Nephron (organoid): ENCODE data around the gene PLCB1.

Source experiments
- H3K27ac Mint-ChIP-seq, 3 experiments: 2 replicates each; pipeline ENCODE4 v1.8.0; 2020; ENCODE audit warnings: mixed read lengths in 3 of 3, mild to moderate bottlenecking in 2 of 3, moderate library complexity in 1 of 3
- H3K27me3 Mint-ChIP-seq: 2 replicates; pipeline ENCODE4 v1.8.0; 2021; ENCODE audit warnings: low read depth, mild to moderate bottlenecking, moderate library complexity, mixed read lengths
- H3K36me3 Mint-ChIP-seq: 2 replicates; pipeline ENCODE4 v1.8.0; 2020; ENCODE audit warnings: low read depth, mixed read lengths
- H3K4me1 Mint-ChIP-seq: 2 replicates; pipeline ENCODE4 v1.8.0; 2020; ENCODE audit warnings: mixed read lengths
- H3K4me3 Mint-ChIP-seq, 3 experiments: 2 replicates each; pipeline ENCODE4 v1.8.0; 2020; ENCODE audit warnings: mild to moderate bottlenecking in 3 of 3, mixed read lengths in 3 of 3, moderate library complexity in 2 of 3
- H3K9me3 Mint-ChIP-seq: 2 replicates; pipeline ENCODE4 v1.8.0; 2020; ENCODE audit warnings: mixed read lengths
- TF ChIP-seq, protein P1 (sequence below), 3 experiments: fragments of 200-600 bp; sonication (generic); IDR thresholded peaks; one replicate each; pipeline ENCODE4 v1.5.0; 2021; ENCODE audit warnings: antibody characterized with exemption in 3 of 3; ENCODE audit not compliant: unreplicated experiment in 3 of 3

PLCB1 gene

DNA sequence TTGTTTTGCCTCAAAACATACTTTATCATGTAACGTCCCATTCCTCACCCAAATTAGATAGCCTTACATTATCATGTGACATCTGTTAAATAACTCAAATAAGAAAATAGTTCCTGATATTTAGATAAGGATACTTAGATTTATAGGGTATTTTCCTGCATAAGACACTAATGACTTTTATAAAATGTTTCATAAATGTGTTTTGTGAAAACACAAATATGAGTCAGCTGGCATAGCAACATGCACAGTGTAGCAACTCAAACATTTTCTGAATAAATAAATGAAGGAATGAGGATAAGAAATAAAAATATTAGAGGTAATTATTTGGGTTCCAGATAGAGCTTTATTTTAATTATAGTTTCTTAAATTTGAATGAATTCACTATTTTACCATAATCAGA is 476.4 kb downstream of the PLCB1 start:
- Mint-ChIP-seq H3K4me1 (no peaks in the 10 kb centered on the region), H3K9me3 (no peaks in the 10 kb centered on the region), H3K4me3 (no peak overlapping the region), H3K27me3 (no peaks in the 10 kb centered on the region), H3K36me3 (no peaks in the 10 kb centered on the region), H3K27ac (no peak overlapping the region)
- TF ChIP-seq, protein P1, sequence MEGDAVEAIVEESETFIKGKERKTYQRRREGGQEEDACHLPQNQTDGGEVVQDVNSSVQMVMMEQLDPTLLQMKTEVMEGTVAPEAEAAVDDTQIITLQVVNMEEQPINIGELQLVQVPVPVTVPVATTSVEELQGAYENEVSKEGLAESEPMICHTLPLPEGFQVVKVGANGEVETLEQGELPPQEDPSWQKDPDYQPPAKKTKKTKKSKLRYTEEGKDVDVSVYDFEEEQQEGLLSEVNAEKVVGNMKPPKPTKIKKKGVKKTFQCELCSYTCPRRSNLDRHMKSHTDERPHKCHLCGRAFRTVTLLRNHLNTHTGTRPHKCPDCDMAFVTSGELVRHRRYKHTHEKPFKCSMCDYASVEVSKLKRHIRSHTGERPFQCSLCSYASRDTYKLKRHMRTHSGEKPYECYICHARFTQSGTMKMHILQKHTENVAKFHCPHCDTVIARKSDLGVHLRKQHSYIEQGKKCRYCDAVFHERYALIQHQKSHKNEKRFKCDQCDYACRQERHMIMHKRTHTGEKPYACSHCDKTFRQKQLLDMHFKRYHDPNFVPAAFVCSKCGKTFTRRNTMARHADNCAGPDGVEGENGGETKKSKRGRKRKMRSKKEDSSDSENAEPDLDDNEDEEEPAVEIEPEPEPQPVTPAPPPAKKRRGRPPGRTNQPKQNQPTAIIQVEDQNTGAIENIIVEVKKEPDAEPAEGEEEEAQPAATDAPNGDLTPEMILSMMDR (IDR thresholded peaks at IDR 0.05; ENCODE audit: unreplicated experiment in 3 of 3) = no peak

DNA sequence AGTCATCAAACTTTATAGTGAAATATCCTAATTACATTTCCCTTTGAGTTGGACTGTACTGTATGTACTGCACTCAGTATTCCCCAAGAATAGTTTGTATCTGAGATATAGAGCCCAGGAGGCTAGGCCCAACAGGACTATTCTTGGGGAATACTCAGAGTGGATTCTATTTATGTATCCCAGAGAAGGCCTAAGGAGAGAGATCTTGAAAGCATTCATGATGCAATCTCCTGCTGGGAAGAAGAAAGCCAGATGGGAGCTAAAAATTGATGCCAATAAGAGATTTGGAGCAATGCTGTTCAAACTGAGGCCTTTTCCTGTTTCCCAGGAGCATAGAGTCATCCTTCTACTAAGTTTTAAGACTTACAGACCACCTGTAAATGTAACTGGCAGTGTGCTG is 484.7 kb downstream of the PLCB1 start:
- Mint-ChIP-seq H3K4me3 (no peak overlapping the region), H3K36me3 (no peaks in the 10 kb centered on the region), H3K9me3 (no peaks in the 10 kb centered on the region), H3K27me3 (no peaks in the 10 kb centered on the region), H3K27ac (no peak overlapping the region), H3K4me1 (no peaks in the 10 kb centered on the region)
- TF ChIP-seq, protein P1 (IDR thresholded peaks at IDR 0.05; ENCODE audit: unreplicated experiment in 3 of 3) = no peak

DNA sequence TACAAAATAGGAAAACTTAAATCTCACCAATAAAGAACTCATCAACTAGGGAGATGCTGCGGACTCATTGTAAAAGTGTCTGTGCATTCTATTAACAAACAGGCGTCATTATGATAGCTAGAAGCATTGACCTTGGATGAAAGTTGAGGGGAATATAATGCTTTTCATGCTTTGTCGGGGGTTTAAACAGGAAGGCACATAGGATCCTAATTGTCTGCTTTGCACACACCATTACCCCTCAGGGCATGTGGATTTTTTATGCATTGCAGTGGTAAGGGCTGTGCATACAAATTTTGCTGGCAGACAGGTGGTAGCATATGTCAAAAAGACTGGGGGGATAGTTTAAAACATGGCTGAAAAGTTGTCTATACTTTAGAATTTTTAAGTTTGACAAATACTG is 488.9 kb downstream of the PLCB1 start:
- Mint-ChIP-seq H3K27ac (no peak overlapping the region), H3K36me3 (no peaks in the 10 kb centered on the region), H3K4me1 (peaks cover 6% of the 10 kb centered on the region), H3K27me3 (no peaks in the 10 kb centered on the region), H3K9me3 (no peaks in the 10 kb centered on the region), H3K4me3 (no peak overlapping the region)
- TF ChIP-seq, protein P1 (IDR thresholded peaks at IDR 0.05; ENCODE audit: unreplicated experiment in 3 of 3) = no peak

DNA sequence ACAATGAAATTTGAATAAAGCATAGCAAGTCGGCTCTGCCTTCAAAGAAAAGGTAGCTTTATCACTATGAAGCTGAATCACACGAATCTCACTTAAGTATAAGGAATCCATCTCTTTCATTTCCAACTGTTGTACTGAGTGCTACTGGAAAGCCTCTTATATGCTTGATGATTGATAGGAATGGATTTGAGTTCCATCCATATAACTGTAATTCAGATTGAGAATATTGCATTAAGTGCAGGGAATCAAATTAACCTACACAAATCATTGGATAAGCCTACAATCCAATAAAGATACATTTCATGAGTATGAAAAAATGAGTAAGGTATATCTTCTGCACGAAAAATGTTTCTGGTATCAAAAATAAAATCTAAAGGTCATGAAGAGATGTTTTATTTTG is 492.0 kb downstream of the PLCB1 start:
- Mint-ChIP-seq H3K27ac (no peak overlapping the region), H3K4me3 (no peak overlapping the region), H3K9me3 (no peaks in the 10 kb centered on the region), H3K36me3 (peaks cover 3% of the 10 kb centered on the region), H3K27me3 (no peaks in the 10 kb centered on the region), H3K4me1 (peaks cover 17% of the 10 kb centered on the region)
- TF ChIP-seq, protein P1 (IDR thresholded peaks at IDR 0.05; ENCODE audit: unreplicated experiment in 3 of 3) = no peak

DNA sequence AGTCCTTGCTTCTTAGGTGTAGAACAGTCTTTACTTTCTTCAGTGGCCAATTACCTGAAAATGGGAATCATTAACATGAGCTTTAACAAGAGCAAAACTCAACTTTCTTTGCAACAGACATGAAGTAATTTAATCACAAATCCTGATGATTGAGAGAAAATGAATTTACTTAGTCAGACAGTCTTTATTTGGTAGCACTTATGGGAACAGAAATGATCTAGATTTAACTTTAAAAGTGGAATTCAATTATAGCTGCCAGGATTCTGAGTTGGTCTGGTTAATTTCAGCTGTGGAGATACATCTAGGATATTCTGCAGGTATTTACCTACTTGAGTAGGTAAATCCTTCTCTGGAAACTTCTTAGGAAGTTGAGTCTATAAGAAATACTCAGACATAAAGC is 492.6 kb downstream of the PLCB1 start:
- no peaks in the 10 kb centered on the region for H3K9me3 Mint-ChIP-seq
- H3K27me3 Mint-ChIP-seq = no peaks in the 10 kb centered on the region

More for the DNA sequence above, 492.6 kb downstream of the PLCB1 start:
- H3K36me3 Mint-ChIP-seq = peaks cover 3% of the 10 kb centered on the region
- H3K4me3 Mint-ChIP-seq = no peak overlapping the region
- peaks cover 17% of the 10 kb centered on the region for H3K4me1 Mint-ChIP-seq
- no peak overlapping the region for H3K27ac Mint-ChIP-seq
- TF ChIP-seq, protein P1 (IDR thresholded peaks at IDR 0.05; ENCODE audit: unreplicated experiment in 3 of 3) = no peak
